ENCODE data around the gene WRAP53. TPM values are rescaled to one million over a fixed set of nuclear protein-coding genes. Genes with fewer than 3 reads are reported as not detected.

The WRAP53 gene
- total and polyA plus RNA-seq, 7 donors = 3.6 to 16.3 (median 5.4) TPM

- Histone ChIP-seq H3K27me3 (peaks cover 37 to 99% (median 85%) of the 10 kb centered on the region in 3 donors), H3K4me3 (no peak overlapping the region), H3K36me3 (no peaks in the 10 kb centered on the region), H3K4me1 (peaks cover 0 to 24% (median 17%) of the 10 kb centered on the region in 4 donors), H3K27ac (no peak overlapping the region), H3K9me3 (no peaks in the 10 kb centered on the region)
- intact Hi-C loops (cut with DNase I) = no loop called here
- 78 to 86% methylated on average over 22 of the region's 22 CpGs for WGBS, 2 donors
- TF ChIP-seq POLR2AphosphoS5 (IDR thresholded peaks at IDR 0.05) = no peak
- TF ChIP-seq CTCF (IDR thresholded peaks at IDR 0.05) = no peak
- no peak for TF ChIP-seq POLR2A (IDR thresholded peaks at IDR 0.05)
- no peak for DNase-seq
Measured at GRCh38 chr17:7707858-7708750, 19.8 kb downstream of the WRAP53 start.

GRCh38 chr17:7709031-7709430 is 20.8 kb downstream of the WRAP53 start:
- Histone ChIP-seq H3K27ac (no peak overlapping the region), H3K9me3 (no peaks in the 10 kb centered on the region), H3K4me3 (no peak overlapping the region), H3K27me3 (peaks cover 30 to 98% (median 84%) of the 10 kb centered on the region in 3 donors), H3K36me3 (no peaks in the 10 kb centered on the region), H3K4me1 (peaks cover 0 to 20% (median 15%) of the 10 kb centered on the region in 4 donors)
- intact Hi-C loops (cut with DNase I) = no loop called here
- no peak for DNase-seq
- no peak for TF ChIP-seq CTCF (IDR thresholded peaks at IDR 0.05)
- TF ChIP-seq POLR2AphosphoS5 (IDR thresholded peaks at IDR 0.05) = no peak
- no peak for TF ChIP-seq POLR2A (IDR thresholded peaks at IDR 0.05)
- TF ChIP-seq EP300 (IDR thresholded peaks at IDR 0.05) = no peak
- 68 to 86% methylated on average over 11 of the region's 11 CpGs for WGBS, 2 donors

GRCh38 chr17:7710301-7710700 is 22.0 kb downstream of the WRAP53 start:
- Histone ChIP-seq H3K27me3 (peaks cover 18 to 97% (median 83%) of the 10 kb centered on the region in 3 donors), H3K4me3 (no peak overlapping the region), H3K9me3 (no peaks in the 10 kb centered on the region), H3K27ac (no peak overlapping the region), H3K36me3 (no peaks in the 10 kb centered on the region), H3K4me1 (peaks cover 0 to 8% (median 4%) of the 10 kb centered on the region in 4 donors)
- intact Hi-C loops (cut with DNase I) = no loop called here
- DNase-seq = no peak
- WGBS, 2 donors = 84 to 86% methylated on average over 7 of the region's 7 CpGs
- TF ChIP-seq POLR2AphosphoS5 (IDR thresholded peaks at IDR 0.05) = no peak
- no peak for TF ChIP-seq CTCF (IDR thresholded peaks at IDR 0.05)
- no peak for TF ChIP-seq POLR2A (IDR thresholded peaks at IDR 0.05)
- TF ChIP-seq EP300 (IDR thresholded peaks at IDR 0.05) = no peak

- no peak for DNase-seq
- intact Hi-C loops (cut with DNase I) = no loop called here
- WGBS, 2 donors = 74 to 78% methylated on average over 7 of the region's 7 CpGs
- TF ChIP-seq POLR2A (IDR thresholded peaks at IDR 0.05) = no peak
- TF ChIP-seq CTCF (IDR thresholded peaks at IDR 0.05) = no peak
- no peak for TF ChIP-seq EP300 (IDR thresholded peaks at IDR 0.05)
- no peak for TF ChIP-seq POLR2AphosphoS5 (IDR thresholded peaks at IDR 0.05)
- no peaks in the 10 kb centered on the region for H3K36me3 ChIP-seq
- peaks cover 0 to 4% (median 2%) of the 10 kb centered on the region in 4 donors for H3K4me1 ChIP-seq
- H3K27ac ChIP-seq = no peak overlapping the region
- no peak overlapping the region for H3K4me3 ChIP-seq
- H3K27me3 ChIP-seq = peaks cover 10 to 97% (median 77%) of the 10 kb centered on the region in 3 donors
- no peaks in the 10 kb centered on the region for H3K9me3 ChIP-seq
Measured at GRCh38 chr17:7711051-7711755, 22.9 kb downstream of the WRAP53 start.
